ENCODE data around the gene WWOX.

DNA sequence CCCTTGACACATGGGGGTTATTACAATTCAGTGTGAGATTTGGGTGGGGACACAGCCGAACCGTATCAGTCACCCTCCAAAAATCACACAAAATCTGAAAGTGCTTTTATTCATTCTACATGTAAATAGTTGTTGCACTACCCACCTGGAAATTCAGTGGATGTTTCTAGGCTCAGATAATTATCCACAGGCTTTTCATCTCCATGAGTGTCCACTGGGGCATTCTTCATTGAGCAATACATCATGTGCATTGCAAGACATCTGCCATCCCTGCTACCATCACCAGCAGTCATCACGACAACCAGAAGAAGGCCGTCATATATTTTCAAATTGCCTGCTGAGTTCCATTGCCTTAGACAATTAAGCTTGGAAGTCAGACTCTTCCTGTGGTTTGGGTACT, 330.8 kb downstream of the WWOX start:
- TF ChIP-seq, protein P1, sequence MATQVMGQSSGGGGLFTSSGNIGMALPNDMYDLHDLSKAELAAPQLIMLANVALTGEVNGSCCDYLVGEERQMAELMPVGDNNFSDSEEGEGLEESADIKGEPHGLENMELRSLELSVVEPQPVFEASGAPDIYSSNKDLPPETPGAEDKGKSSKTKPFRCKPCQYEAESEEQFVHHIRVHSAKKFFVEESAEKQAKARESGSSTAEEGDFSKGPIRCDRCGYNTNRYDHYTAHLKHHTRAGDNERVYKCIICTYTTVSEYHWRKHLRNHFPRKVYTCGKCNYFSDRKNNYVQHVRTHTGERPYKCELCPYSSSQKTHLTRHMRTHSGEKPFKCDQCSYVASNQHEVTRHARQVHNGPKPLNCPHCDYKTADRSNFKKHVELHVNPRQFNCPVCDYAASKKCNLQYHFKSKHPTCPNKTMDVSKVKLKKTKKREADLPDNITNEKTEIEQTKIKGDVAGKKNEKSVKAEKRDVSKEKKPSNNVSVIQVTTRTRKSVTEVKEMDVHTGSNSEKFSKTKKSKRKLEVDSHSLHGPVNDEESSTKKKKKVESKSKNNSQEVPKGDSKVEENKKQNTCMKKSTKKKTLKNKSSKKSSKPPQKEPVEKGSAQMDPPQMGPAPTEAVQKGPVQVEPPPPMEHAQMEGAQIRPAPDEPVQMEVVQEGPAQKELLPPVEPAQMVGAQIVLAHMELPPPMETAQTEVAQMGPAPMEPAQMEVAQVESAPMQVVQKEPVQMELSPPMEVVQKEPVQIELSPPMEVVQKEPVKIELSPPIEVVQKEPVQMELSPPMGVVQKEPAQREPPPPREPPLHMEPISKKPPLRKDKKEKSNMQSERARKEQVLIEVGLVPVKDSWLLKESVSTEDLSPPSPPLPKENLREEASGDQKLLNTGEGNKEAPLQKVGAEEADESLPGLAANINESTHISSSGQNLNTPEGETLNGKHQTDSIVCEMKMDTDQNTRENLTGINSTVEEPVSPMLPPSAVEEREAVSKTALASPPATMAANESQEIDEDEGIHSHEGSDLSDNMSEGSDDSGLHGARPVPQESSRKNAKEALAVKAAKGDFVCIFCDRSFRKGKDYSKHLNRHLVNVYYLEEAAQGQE (IDR thresholded peaks at IDR 0.05; ENCODE audit: insufficient read depth in 1 of 2, low read depth in 2 of 2, low read length in 2 of 2), result no peak
- TF ChIP-seq SIN3A (IDR thresholded peaks at IDR 0.05; ENCODE audit: borderline replicate concordance, insufficient read depth, low read length) (no peak), POLR2AphosphoS5 (IDR thresholded peaks at IDR 0.05; ENCODE audit: low read depth, low read length) (no peak), TAF1 (IDR thresholded peaks at IDR 0.05; ENCODE audit: borderline replicate concordance, insufficient read depth, low read length) (no peak), FOXP2 (optimal IDR thresholded peaks at IDR 0.05; ENCODE audit: borderline replicate concordance, extremely low read depth, extremely low read length, insufficient read depth) (no peak)
